Measurements from ENCODE around the gene GNS.
A peak's percentile ranks its signal among the peaks of the same experiment; 100 is the strongest.

The GNS gene

GRCh38 chr12:64735442-64735841, 23.8 kb downstream of the GNS start:
- DNase-seq (ENCODE audit: low read depth in 2 of 2) = no peak

- no peak for DNase-seq (ENCODE audit: low read depth in 2 of 2)
Measured at GRCh38 chr12:64733857-64734256, 25.3 kb downstream of the GNS start.

GRCh38 chr12:64731683-64732082, 27.5 kb downstream of the GNS start:
- DNase-seq (ENCODE audit: low read depth in 2 of 2) = no peak

- DNase-seq (ENCODE audit: low read depth in 2 of 2) = no peak
Measured at GRCh38 chr12:64730588-64730969, 28.6 kb downstream of the GNS start.

- DNase-seq (ENCODE audit: low read depth in 2 of 2) = no peak
Measured at GRCh38 chr12:64729909-64730587, 29.2 kb downstream of the GNS start.

- DNase-seq (ENCODE audit: low read depth in 2 of 2) = no peak
Measured at GRCh38 chr12:64724201-64724745, 34.9 kb downstream of the GNS start.

- DNase-seq (ENCODE audit: low read depth in 2 of 2) = no peak
Measured at GRCh38 chr12:64723630-64724029, 35.6 kb downstream of the GNS start.

GRCh38 chr12:64722835-64723234, 36.4 kb downstream of the GNS start:
- no peak for DNase-seq (ENCODE audit: low read depth in 2 of 2)

GRCh38 chr12:64720884-64721283, 38.3 kb downstream of the GNS start:
- no peak for DNase-seq (ENCODE audit: low read depth in 2 of 2)

GRCh38 chr12:64718649-64719048, 40.6 kb downstream of the GNS start:
- no peak for DNase-seq (ENCODE audit: low read depth in 2 of 2)

GRCh38 chr12:64716839-64717455, 42.3 kb downstream of the GNS start:
- DNase-seq (ENCODE audit: low read depth in 2 of 2) = no peak

- no peak for DNase-seq (ENCODE audit: low read depth in 2 of 2)
Measured at GRCh38 chr12:64716371-64716770, 42.8 kb downstream of the GNS start.

GRCh38 chr12:64714551-64714968, 44.6 kb downstream of the GNS start:
- DNase-seq (ENCODE audit: low read depth in 2 of 2) = peak in 1 of 2 donors; percentile 6

GRCh38 chr12:64713376-64713775, 45.8 kb downstream of the GNS start:
- no peak for DNase-seq (ENCODE audit: low read depth in 2 of 2)

- no peak for DNase-seq (ENCODE audit: low read depth in 2 of 2)
Measured at GRCh38 chr12:64709429-64709828, 49.8 kb downstream of the GNS start.

GRCh38 chr12:64707926-64708325, 51.3 kb downstream of the GNS start:
- no peak for DNase-seq (ENCODE audit: low read depth in 2 of 2)

- DNase-seq (ENCODE audit: low read depth in 2 of 2) = no peak
Measured at GRCh38 chr12:64707362-64707761, 51.8 kb downstream of the GNS start.

- no peak for DNase-seq (ENCODE audit: low read depth in 2 of 2)
Measured at GRCh38 chr12:64706857-64707256, 52.3 kb downstream of the GNS start.

- DNase-seq (ENCODE audit: low read depth in 2 of 2) = no peak
Measured at GRCh38 chr12:64706306-64706705, 52.9 kb downstream of the GNS start.

GRCh38 chr12:64701283-64701682, 57.9 kb downstream of the GNS start:
- DNase-seq (ENCODE audit: low read depth in 2 of 2) = no peak

- DNase-seq (ENCODE audit: low read depth in 2 of 2) = no peak
Measured at GRCh38 chr12:64700532-64700931, 58.7 kb downstream of the GNS start.

- no peak for DNase-seq (ENCODE audit: low read depth in 2 of 2)
Measured at GRCh38 chr12:64699504-64700115, 59.6 kb downstream of the GNS start.
